GM23248 (cell line): Measurements from ENCODE around the gene HAGH.

Experiments
- EZH2 ChIP-seq: fragments of 200-600 bp; sonication (generic); IDR thresholded peaks from 2 replicates; pipeline ENCODE4 v1.6.1; 2018; ENCODE audit warnings: antibody characterized with exemption, mild to moderate bottlenecking; ENCODE audit not compliant: insufficient read depth, poor library complexity, severe bottlenecking
- EZH2phosphoT487 ChIP-seq: fragments of 200-600 bp; sonication (generic); IDR thresholded peaks from 2 replicates; pipeline ENCODE4 v1.6.1; 2018; ENCODE audit warnings: antibody characterized with exemption, moderate library complexity, mild to moderate bottlenecking, low read depth; ENCODE audit not compliant: insufficient read depth

DNA sequence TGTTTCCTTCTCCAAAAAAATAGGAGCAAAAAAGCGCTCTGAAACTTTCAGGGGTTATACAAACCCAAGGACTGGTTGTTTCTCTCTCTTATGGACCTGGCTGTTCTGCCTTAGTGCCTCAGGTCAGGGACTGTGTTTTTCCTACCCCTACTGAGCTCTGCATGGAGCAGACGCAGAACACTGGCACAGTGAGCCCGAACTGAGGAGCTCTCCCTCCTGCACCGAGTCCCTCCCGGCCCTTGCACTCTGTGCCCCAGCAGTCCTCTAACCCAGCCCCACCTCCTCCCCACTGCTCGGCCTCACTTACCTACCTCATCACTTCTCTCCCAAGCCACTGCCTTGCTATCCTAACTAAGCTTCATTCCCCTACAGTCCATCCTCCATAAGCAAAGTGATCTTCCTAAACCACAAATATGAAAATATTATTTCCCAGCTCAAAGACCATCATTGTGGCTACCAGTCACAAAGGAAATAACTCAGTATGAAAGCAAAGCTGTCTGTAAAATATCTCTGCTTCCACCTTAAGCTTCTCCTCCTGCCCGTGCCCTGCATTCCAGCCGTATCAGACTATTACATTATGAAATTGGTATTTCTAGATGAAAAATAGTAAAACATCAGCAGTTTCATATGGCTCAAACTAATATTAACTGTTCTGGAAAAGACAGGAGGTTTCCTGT, 31.7 kb upstream of the HAGH start:
- no peak for TF ChIP-seq EZH2
- no peak for TF ChIP-seq EZH2phosphoT487
